ENCODE data around the gene HOXA10. TPM values are rescaled to one million over a fixed set of nuclear protein-coding genes. Genes with fewer than 3 reads are reported as not detected.

Gene HOXA10
- total RNA-seq, 2 experiments from 2014 or later = not detected

- H3K27me3 Mint-ChIP-seq = peaks cover 33% of the 10 kb centered on the region
- intact Hi-C loops (cut with DNase I, micrococcal nuclease) = no loop called here
These were observed 51.8 kb downstream of the HOXA10 start for GRCh38 chr7:27122077-27122910.

GRCh38 chr7:27121684-27122076 is 52.4 kb downstream of the HOXA10 start:
- Mint-ChIP-seq H3K4me1 (ENCODE audit: low read depth) (no peaks in the 10 kb centered on the region), H3K4me3 (no peak overlapping the region), H3K36me3 (ENCODE audit: low read depth) (no peaks in the 10 kb centered on the region), H3K9me3 (no peaks in the 10 kb centered on the region), H3K27me3 (peaks cover 28% of the 10 kb centered on the region), H3K27ac (no peak overlapping the region)
- ATAC-seq (ENCODE audit: poor library complexity) (no peak), DNase-seq (no peak)
- no peak overlapping the region for H3K4me3 ChIP-seq (ENCODE audit: low read length)
- TF ChIP-seq CTCF (IDR thresholded peaks at IDR 0.05) = no peak
- no peaks in the 10 kb centered on the region for H3K4me1 ChIP-seq (ENCODE audit: insufficient read depth, low read length)
- H3K36me3 ChIP-seq (ENCODE audit: insufficient read depth, low read length) = no peaks in the 10 kb centered on the region
- CTCF ChIA-PET = no interaction called here
- peaks cover 0 to 7% of the 10 kb centered on the region in 2 experiments for H3K9me3 ChIP-seq (ENCODE audit: control insufficient read depth in 1 of 2, insufficient read depth in 1 of 2, low read length in 2 of 2)
- intact Hi-C loops (cut with DNase I, micrococcal nuclease) = no loop called here
- POLR2A ChIA-PET = no interaction called here
- H3K27me3 ChIP-seq (ENCODE audit: control insufficient read depth in 1 of 2, insufficient read depth in 2 of 2, low read length in 2 of 2) = peaks cover 5 to 7% of the 10 kb centered on the region in 2 experiments
- no peak overlapping the region for H3K27ac ChIP-seq (ENCODE audit: low read depth in 1 of 2, low read length in 2 of 2)

More at GRCh38 chr7:27122077-27122910, 51.8 kb downstream of the HOXA10 start:
- Histone ChIP-seq H3K9me3 (ENCODE audit: control insufficient read depth in 1 of 2, insufficient read depth in 1 of 2, low read length in 2 of 2) (peaks cover 0 to 7% of the 10 kb centered on the region in 2 experiments), H3K4me1 (ENCODE audit: insufficient read depth, low read length) (no peaks in the 10 kb centered on the region), H3K27me3 (ENCODE audit: control insufficient read depth in 1 of 2, insufficient read depth in 2 of 2, low read length in 2 of 2) (peaks cover 5 to 7% of the 10 kb centered on the region in 2 experiments), H3K36me3 (ENCODE audit: insufficient read depth, low read length) (no peaks in the 10 kb centered on the region), H3K4me3 (ENCODE audit: low read length) (no peak overlapping the region), H3K27ac (ENCODE audit: low read depth in 1 of 2, low read length in 2 of 2) (no peak overlapping the region)
- H3K9me3 Mint-ChIP-seq = no peaks in the 10 kb centered on the region
- ATAC-seq (ENCODE audit: poor library complexity) (no peak), DNase-seq (no peak)
- H3K4me3 Mint-ChIP-seq = no peak overlapping the region
- no peaks in the 10 kb centered on the region for H3K4me1 Mint-ChIP-seq (ENCODE audit: low read depth)
- ChIA-PET POLR2A (no interaction called here), CTCF (no interaction called here)
- H3K27ac Mint-ChIP-seq = no peak overlapping the region
- TF ChIP-seq CTCF (IDR thresholded peaks at IDR 0.05) = no peak
- H3K36me3 Mint-ChIP-seq (ENCODE audit: low read depth) = no peaks in the 10 kb centered on the region

Small RNA genes within 50 kb of the gene (microRNA-seq; reads per million reads assigned to microRNA genes)
- 12.8 reads per million, percentile 42 among the genes with 10 or more reads in this experiment for gene MIR196B (ENCODE audit: borderline microRNAs expressed, borderline replicate concordance)

Other genes with a start within 250 kb of the HOXA10 start
- under 1 TPM; 0.14 to 0.22 TPM for gene HOXA1, start 78.3 kb downstream of the HOXA10 start, total RNA-seq
- not detected for gene HOXA2, start 71.6 kb downstream of the HOXA10 start, total RNA-seq
- not detected for gene HOXA4, start 43.6 kb downstream of the HOXA10 start, total RNA-seq
- gene HOXA5, start 30.6 kb downstream of the HOXA10 start, total RNA-seq = not detected
- gene HOXA6, start 26.5 kb downstream of the HOXA10 start, total RNA-seq = not detected
- not detected for gene HOXA3, start 21.7 kb downstream of the HOXA10 start, total RNA-seq
- gene HOXA7, start 17.6 kb downstream of the HOXA10 start, total RNA-seq = not detected
- gene HOXA9, start 8.8 kb downstream of the HOXA10 start, total RNA-seq = not detected
- not detected for gene HOXA11, start 10.9 kb upstream of the HOXA10 start, total RNA-seq
- not detected for gene HOXA13, start 25.8 kb upstream of the HOXA10 start, total RNA-seq
- under 1 TPM; 0.25 to 0.33 TPM for gene EVX1, start 68.5 kb upstream of the HOXA10 start, total RNA-seq